ENCODE measurements around the gene SPP1. TPM values are rescaled to one million over a fixed set of nuclear protein-coding genes. Genes with fewer than 3 reads are reported as not detected.

The SPP1 gene
- total and polyA plus RNA-seq, 10 of the 15 experiments (the other 5 are each of a cell fraction or from before 2014, with no cell fraction given) = 0.05 to 1.1 (median 0.39) TPM; not detected in 6

- SMC1A ChIA-PET (ENCODE audit: uncharacterized antibody, unreplicated experiment) = interaction anchor here (0.7 to 1.8 kb wide), 5 partner anchors 9 to 513 kb away, joined by 3 to 5 read pairs (median 3); no protein-coding TSS in a partner anchor
- POLR2A ChIA-PET = no interaction called here
- TF ChIP-seq, protein P1, sequence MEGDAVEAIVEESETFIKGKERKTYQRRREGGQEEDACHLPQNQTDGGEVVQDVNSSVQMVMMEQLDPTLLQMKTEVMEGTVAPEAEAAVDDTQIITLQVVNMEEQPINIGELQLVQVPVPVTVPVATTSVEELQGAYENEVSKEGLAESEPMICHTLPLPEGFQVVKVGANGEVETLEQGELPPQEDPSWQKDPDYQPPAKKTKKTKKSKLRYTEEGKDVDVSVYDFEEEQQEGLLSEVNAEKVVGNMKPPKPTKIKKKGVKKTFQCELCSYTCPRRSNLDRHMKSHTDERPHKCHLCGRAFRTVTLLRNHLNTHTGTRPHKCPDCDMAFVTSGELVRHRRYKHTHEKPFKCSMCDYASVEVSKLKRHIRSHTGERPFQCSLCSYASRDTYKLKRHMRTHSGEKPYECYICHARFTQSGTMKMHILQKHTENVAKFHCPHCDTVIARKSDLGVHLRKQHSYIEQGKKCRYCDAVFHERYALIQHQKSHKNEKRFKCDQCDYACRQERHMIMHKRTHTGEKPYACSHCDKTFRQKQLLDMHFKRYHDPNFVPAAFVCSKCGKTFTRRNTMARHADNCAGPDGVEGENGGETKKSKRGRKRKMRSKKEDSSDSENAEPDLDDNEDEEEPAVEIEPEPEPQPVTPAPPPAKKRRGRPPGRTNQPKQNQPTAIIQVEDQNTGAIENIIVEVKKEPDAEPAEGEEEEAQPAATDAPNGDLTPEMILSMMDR (IDR thresholded peaks at IDR 0.05 in 2 of 3, conservative IDR thresholded peaks at IDR 0.05 in 1 of 3; ENCODE audit: control insufficient read depth in 2 of 3, extremely low read depth in 1 of 3, insufficient read depth in 1 of 3, low read depth in 3 of 3, low read length in 3 of 3) = no peak
- TF ChIP-seq PML (IDR thresholded peaks at IDR 0.05; ENCODE audit: low read length) (no peak), CHD4 (IDR thresholded peaks at IDR 0.05) (no peak), EP300 (IDR thresholded peaks at IDR 0.05; ENCODE audit: borderline replicate concordance in 1 of 2, control insufficient read depth in 1 of 2, low read depth in 2 of 2, low read length in 2 of 2) (no peak), RCOR1 (conservative IDR thresholded peaks at IDR 0.05; ENCODE audit: low read depth, low read length) (no peak), HCFC1 (IDR thresholded peaks at IDR 0.05; ENCODE audit: low read length) (no peak), DPF2 (IDR thresholded peaks at IDR 0.05) (no peak), FOS (IDR thresholded peaks at IDR 0.05; ENCODE audit: borderline replicate concordance, extremely low read depth, insufficient read length) (no peak), JUNB (IDR thresholded peaks at IDR 0.05) (no peak), ZNF592 (IDR thresholded peaks at IDR 0.05) (no peak), SMAD1 (IDR thresholded peaks at IDR 0.05; ENCODE audit: low read depth, partially characterized antibody) (no peak), EGR1 (IDR thresholded peaks at IDR 0.05; ENCODE audit: borderline replicate concordance in 1 of 2, low read depth in 2 of 2, low read length in 2 of 2) (no peak), SREBF1 (IDR thresholded peaks at IDR 0.05; ENCODE audit: low read length) (no peak), NFYB (IDR thresholded peaks at IDR 0.05; ENCODE audit: insufficient read depth, low read depth, low read length) (no peak)
- TF ChIP-seq, protein P2, sequence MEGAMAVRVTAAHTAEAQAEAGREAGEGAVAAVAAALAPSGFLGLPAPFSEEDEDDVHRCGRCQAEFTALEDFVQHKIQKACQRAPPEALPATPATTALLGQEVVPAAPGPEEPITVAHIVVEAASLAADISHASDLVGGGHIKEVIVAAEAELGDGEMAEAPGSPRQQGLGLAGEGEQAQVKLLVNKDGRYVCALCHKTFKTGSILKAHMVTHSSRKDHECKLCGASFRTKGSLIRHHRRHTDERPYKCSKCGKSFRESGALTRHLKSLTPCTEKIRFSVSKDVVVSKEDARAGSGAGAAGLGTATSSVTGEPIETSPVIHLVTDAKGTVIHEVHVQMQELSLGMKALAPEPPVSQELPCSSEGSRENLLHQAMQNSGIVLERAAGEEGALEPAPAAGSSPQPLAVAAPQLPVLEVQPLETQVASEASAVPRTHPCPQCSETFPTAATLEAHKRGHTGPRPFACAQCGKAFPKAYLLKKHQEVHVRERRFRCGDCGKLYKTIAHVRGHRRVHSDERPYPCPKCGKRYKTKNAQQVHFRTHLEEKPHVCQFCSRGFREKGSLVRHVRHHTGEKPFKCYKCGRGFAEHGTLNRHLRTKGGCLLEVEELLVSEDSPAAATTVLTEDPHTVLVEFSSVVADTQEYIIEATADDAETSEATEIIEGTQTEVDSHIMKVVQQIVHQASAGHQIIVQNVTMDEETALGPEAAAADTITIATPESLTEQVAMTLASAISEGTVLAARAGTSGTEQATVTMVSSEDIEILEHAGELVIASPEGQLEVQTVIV (IDR thresholded peaks at IDR 0.05; ENCODE audit: borderline replicate concordance, partially characterized antibody) = no peak
Measured at GRCh38 chr4:88001871-88002270, 26.4 kb downstream of the SPP1 start.

More at GRCh38 chr4:88001871-88002270, 26.4 kb downstream of the SPP1 start:
- 34% methylated on average over 3 of the region's 3 CpGs for WGBS (ENCODE audit: insufficient coverage, insufficient replicate concordance, low lambda C conversion rate, missing lambda C conversion rate)
- Histone ChIP-seq H3K9ac (ENCODE audit: control insufficient read depth, insufficient read depth, low read length) (no peak overlapping the region), H3K79me2 (ENCODE audit: control insufficient read depth, insufficient read depth, low read length) (no peaks in the 10 kb centered on the region), H3K36me3 (ENCODE audit: control insufficient read depth in 2 of 2, insufficient read depth in 2 of 2, low read length in 1 of 2) (no peaks in the 10 kb centered on the region), H3K9me3 (replicated peaks; ENCODE audit: control insufficient read depth, insufficient read depth, low read length) (no peaks in the 10 kb centered on the region), H3K27ac (ENCODE audit: control insufficient read depth, insufficient read depth) (no peak overlapping the region), H3K4me1 (ENCODE audit: control insufficient read depth, insufficient read depth, low read length) (no peaks in the 10 kb centered on the region), H4K20me1 (ENCODE audit: control insufficient read depth, insufficient read depth) (no peaks in the 10 kb centered on the region), H3K4me3 (no peak overlapping the region), H3K27me3 (replicated peaks in 1 of 2; ENCODE audit: control insufficient read depth in 2 of 2, insufficient read depth in 2 of 2, low read length in 1 of 2) (no peaks in the 10 kb centered on the region), H2AFZ (ENCODE audit: control insufficient read depth, low read depth, low read length) (no peak overlapping the region), H3K4me2 (ENCODE audit: control insufficient read depth, insufficient read depth) (no peak overlapping the region)
- intact Hi-C loops (cut with micrococcal nuclease; ENCODE audit: unreplicated experiment) = no loop called here
- RAD21 ChIA-PET (ENCODE audit: unreplicated experiment) = interaction anchor here (1.1 kb wide), 1 partner anchor 15 kb away, joined by 4 read pairs; no protein-coding TSS in a partner anchor
- in situ Hi-C loops (cut with MboI) = no loop called here
- DNase-seq (ENCODE audit: low read depth, low spot score) = no peak
- BruUV-seq (replicated peaks) = no TSS peak
- no peak for ATAC-seq
- no peak for FAIRE-seq
- CTCF ChIA-PET = interaction anchor here (0.6 to 1.2 kb wide), 4 partner anchors 9 to 313 kb away, joined by 3 to 4 read pairs (median 3); no protein-coding TSS in a partner anchor

All from GM12878 (cell line).